BLaER1 (cell line): ENCODE measurements around the gene PLD1.
A peak's percentile ranks its signal among the peaks of the same experiment; 100 is the strongest.

Experiments used
- H3K27ac ChIP-seq: shearing (Covaris generic); formaldehyde crosslinking; 2 replicates; pipeline ENCODE4 v1.8.1; 2022
- H3K27me3 ChIP-seq: shearing (Covaris generic); formaldehyde crosslinking; 2 replicates; pipeline ENCODE4 v1.8.1; 2022
- H3K36me3 ChIP-seq: shearing (Covaris generic); formaldehyde crosslinking; 2 replicates; pipeline ENCODE4 v1.8.1; 2022
- H3K4me1 ChIP-seq: shearing (Covaris generic); formaldehyde crosslinking; 2 replicates; pipeline ENCODE4 v1.8.1; 2022
- H3K4me2 ChIP-seq: shearing (Covaris generic); formaldehyde crosslinking; 2 replicates; pipeline ENCODE4 v1.8.1; 2022
- H3K4me3 ChIP-seq: shearing (Covaris generic); formaldehyde crosslinking; 2 replicates; pipeline ENCODE4 v1.8.1; 2022
- H3K9ac ChIP-seq: shearing (Covaris generic); formaldehyde crosslinking; 2 replicates; pipeline ENCODE4 v1.8.1; 2022
- H3K9me3 ChIP-seq: shearing (Covaris generic); formaldehyde crosslinking; 2 replicates; pipeline ENCODE4 v1.8.1; 2022
- H4K20me1 ChIP-seq: shearing (Covaris generic); formaldehyde crosslinking; 2 replicates; pipeline ENCODE4 v1.8.1; 2022
- Cebpa-rat ChIP-seq: shearing (Covaris generic); IDR thresholded peaks from 2 replicates; pipeline ENCODE4 v1.8.1; 2022

Gene PLD1

DNA sequence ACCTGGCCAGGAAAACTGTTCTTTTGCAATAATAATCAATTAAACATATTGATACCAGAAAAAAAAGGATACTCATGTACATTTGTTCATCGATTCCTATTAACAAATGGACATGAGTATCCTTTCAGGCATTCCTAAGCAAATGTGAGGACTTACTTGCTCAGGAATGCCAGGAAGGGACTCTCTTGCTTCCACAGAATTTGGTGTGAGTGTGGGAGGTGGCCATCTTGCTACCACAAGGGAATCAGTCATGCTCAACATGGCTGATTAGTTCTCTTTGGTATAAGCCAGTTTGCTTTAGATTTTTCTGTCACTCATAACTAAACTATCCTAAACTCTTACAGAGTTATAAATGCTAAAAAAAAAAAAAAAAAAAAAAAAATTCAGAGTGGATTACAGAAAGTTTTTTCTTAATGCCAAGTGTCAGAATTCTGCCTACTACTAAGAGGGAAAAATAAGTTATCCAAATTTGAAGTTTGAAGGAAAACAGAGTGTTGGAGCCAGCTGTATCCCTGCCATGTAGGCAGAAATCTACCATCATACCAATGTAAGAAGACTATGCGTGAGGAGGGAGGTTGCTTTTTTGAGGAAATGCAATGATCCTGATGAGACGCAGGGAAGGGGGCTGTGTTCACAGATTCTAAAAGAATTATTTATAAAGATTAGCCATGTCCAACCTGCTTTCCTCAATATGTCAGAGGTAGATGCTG, 98.7 kb downstream of the PLD1 start:
- H3K9ac ChIP-seq = no peak overlapping the region
- TF ChIP-seq Cebpa-rat = no peak
- H3K36me3 ChIP-seq = peaks cover 3% of the 10 kb centered on the region; the same call in 1 of the 2 replicates
- peaks cover 21% of the 10 kb centered on the region; the same call in 1 of the 2 replicates for H3K9me3 ChIP-seq
- no peaks in the 10 kb centered on the region for H4K20me1 ChIP-seq
- no peaks in the 10 kb centered on the region for H3K4me1 ChIP-seq
- no peak overlapping the region for H3K27ac ChIP-seq
- no peak overlapping the region for H3K4me2 ChIP-seq
- no peaks in the 10 kb centered on the region for H3K27me3 ChIP-seq
- no peak overlapping the region for H3K4me3 ChIP-seq

- Histone ChIP-seq H3K4me3 (no peak overlapping the region), H4K20me1 (no peaks in the 10 kb centered on the region), H3K4me2 (no peak overlapping the region), H3K9me3 (peaks cover 13% of the 10 kb centered on the region; the same call in 1 of the 2 replicates), H3K9ac (no peak overlapping the region), H3K36me3 (peaks cover 3% of the 10 kb centered on the region; the same call in 1 of the 2 replicates), H3K27me3 (no peaks in the 10 kb centered on the region), H3K27ac (no peak overlapping the region), H3K4me1 (no peaks in the 10 kb centered on the region)
- no peak for TF ChIP-seq Cebpa-rat
Measured at GRCh38 chr3:171710359-171710758, 99.9 kb downstream of the PLD1 start.

- no peak overlapping the region for H3K9ac ChIP-seq
- H4K20me1 ChIP-seq = no peaks in the 10 kb centered on the region
- H3K36me3 ChIP-seq = no peaks in the 10 kb centered on the region
- no peak for TF ChIP-seq Cebpa-rat
- H3K4me1 ChIP-seq = peaks cover 13% of the 10 kb centered on the region
- H3K4me3 ChIP-seq = no peak overlapping the region
- H3K27ac ChIP-seq = no peak overlapping the region
- H3K27me3 ChIP-seq = no peaks in the 10 kb centered on the region
- peaks cover 7% of the 10 kb centered on the region for H3K9me3 ChIP-seq
- H3K4me2 ChIP-seq = no peak overlapping the region
Measured at GRCh38 chr3:171704814-171705213, 105.5 kb downstream of the PLD1 start.

GRCh38 chr3:171704002-171704401, 106.3 kb downstream of the PLD1 start:
- H3K27me3 ChIP-seq = no peaks in the 10 kb centered on the region
- no peak for TF ChIP-seq Cebpa-rat
- no peak overlapping the region for H3K27ac ChIP-seq
- no peak overlapping the region for H3K4me2 ChIP-seq
- no peaks in the 10 kb centered on the region for H3K36me3 ChIP-seq
- H3K9me3 ChIP-seq = peaks cover 7% of the 10 kb centered on the region
- H3K4me3 ChIP-seq = no peak overlapping the region
- no peaks in the 10 kb centered on the region for H4K20me1 ChIP-seq
- peaks cover 13% of the 10 kb centered on the region for H3K4me1 ChIP-seq
- H3K9ac ChIP-seq = no peak overlapping the region

- Histone ChIP-seq H3K27ac (no peak overlapping the region), H3K4me3 (no peak overlapping the region), H3K4me1 (peaks cover 13% of the 10 kb centered on the region), H3K4me2 (no peak overlapping the region), H3K36me3 (no peaks in the 10 kb centered on the region), H3K27me3 (no peaks in the 10 kb centered on the region), H3K9me3 (peaks cover 7% of the 10 kb centered on the region), H4K20me1 (no peaks in the 10 kb centered on the region), H3K9ac (no peak overlapping the region)
- no peak for TF ChIP-seq Cebpa-rat
Measured at GRCh38 chr3:171703144-171703543, 107.1 kb downstream of the PLD1 start.

- no peaks in the 10 kb centered on the region for H3K36me3 ChIP-seq
- H3K4me2 ChIP-seq = peak overlapping the region; percentile 31
- no peak overlapping the region for H3K9ac ChIP-seq
- H3K9me3 ChIP-seq = peaks cover 7% of the 10 kb centered on the region
- no peak overlapping the region for H3K4me3 ChIP-seq
- no peaks in the 10 kb centered on the region for H3K27me3 ChIP-seq
- no peaks in the 10 kb centered on the region for H4K20me1 ChIP-seq
- H3K27ac ChIP-seq = 0 out of 2 replicates have a peak overlapping the region, but pooled peaks have one; percentile 3
- no peak for TF ChIP-seq Cebpa-rat
- peaks cover 13% of the 10 kb centered on the region for H3K4me1 ChIP-seq
Measured at GRCh38 chr3:171700653-171701052, 109.6 kb downstream of the PLD1 start.

DNA sequence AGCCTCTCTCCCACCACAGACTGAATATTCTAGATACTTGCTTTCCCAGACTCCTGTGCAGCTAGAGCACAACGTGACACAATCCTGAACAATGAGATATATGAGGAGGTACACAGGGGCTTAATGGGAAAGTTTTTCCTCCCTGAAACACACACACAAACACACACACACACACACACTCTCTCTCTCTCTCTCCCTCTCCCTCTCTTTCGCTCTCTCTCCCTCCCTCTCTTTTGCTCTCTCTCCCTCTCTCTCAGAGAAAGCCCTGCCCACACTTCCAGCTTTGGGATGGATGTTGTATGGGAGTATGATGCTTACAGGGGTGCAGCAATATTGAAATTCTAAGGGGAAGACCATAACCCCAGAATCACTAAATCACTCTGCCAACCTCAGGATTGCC, 110.1 kb downstream of the PLD1 start:
- H3K9me3 ChIP-seq = peaks cover 7% of the 10 kb centered on the region
- H3K4me2 ChIP-seq = peak overlapping the region; percentile 31; the same call in 1 of the 2 replicates
- no peak overlapping the region for H3K9ac ChIP-seq
- H3K27ac ChIP-seq = no peak overlapping the region
- H3K36me3 ChIP-seq = no peaks in the 10 kb centered on the region
- TF ChIP-seq Cebpa-rat = no peak
- H3K4me3 ChIP-seq = no peak overlapping the region
- no peaks in the 10 kb centered on the region for H4K20me1 ChIP-seq
- H3K4me1 ChIP-seq = peaks cover 16% of the 10 kb centered on the region
- H3K27me3 ChIP-seq = no peaks in the 10 kb centered on the region

DNA sequence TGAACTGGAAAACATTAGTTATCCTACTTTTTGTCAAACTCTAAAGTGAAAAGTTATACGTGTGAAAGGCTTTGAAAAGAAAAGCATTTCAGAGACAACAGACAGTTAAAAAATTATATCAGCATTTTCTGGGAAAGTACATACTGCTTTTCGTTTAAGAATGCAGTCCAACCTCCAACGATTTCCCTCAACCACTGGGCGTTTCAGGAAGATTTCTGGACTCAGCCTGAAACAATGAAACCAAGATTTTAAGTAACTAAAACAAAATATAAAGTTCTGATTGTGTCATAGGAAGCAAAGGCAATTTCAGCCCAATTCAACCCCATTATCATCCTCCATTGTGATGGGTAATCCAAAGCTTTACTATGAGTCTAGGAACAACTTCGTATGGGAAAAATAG, 110.7 kb downstream of the PLD1 start:
- Histone ChIP-seq H3K4me3 (no peak overlapping the region), H3K27me3 (no peaks in the 10 kb centered on the region), H4K20me1 (no peaks in the 10 kb centered on the region), H3K27ac (no peak overlapping the region), H3K36me3 (no peaks in the 10 kb centered on the region), H3K9me3 (peaks cover 7% of the 10 kb centered on the region), H3K9ac (no peak overlapping the region), H3K4me2 (no peak overlapping the region), H3K4me1 (peaks cover 19% of the 10 kb centered on the region)
- no peak for TF ChIP-seq Cebpa-rat

DNA sequence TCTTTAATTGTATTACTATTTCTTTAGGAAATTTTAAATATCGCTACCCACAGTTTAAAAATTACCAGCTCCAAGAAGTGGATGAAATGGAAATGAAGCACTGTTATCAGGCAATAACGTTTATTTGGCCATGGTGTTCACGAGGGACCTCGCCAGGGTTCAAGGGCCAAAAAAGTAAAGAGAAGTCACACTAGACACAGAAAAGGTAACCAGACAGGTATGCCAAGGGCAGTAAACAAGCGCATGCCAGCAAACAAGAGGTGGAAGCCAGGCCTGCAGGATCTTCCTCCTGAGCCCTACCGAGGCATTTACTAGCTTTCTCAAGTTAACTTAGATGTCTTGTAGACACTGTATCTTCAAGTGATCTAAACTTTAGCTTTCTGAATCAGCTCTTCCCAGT, 113.5 kb downstream of the PLD1 start:
- Histone ChIP-seq H3K9me3 (no peaks in the 10 kb centered on the region), H3K4me2 (no peak overlapping the region), H3K36me3 (no peaks in the 10 kb centered on the region), H3K27ac (no peak overlapping the region), H3K4me1 (peaks cover 19% of the 10 kb centered on the region), H3K27me3 (no peaks in the 10 kb centered on the region), H4K20me1 (no peaks in the 10 kb centered on the region), H3K9ac (no peak overlapping the region), H3K4me3 (no peak overlapping the region)
- TF ChIP-seq Cebpa-rat = no peak

- no peak for TF ChIP-seq Cebpa-rat
- Histone ChIP-seq H4K20me1 (no peaks in the 10 kb centered on the region), H3K9me3 (no peaks in the 10 kb centered on the region), H3K27ac (no peak overlapping the region), H3K4me2 (0 out of 2 replicates have a peak overlapping the region, but pooled peaks have one; percentile 19), H3K27me3 (no peaks in the 10 kb centered on the region), H3K9ac (no peak overlapping the region), H3K36me3 (no peaks in the 10 kb centered on the region), H3K4me3 (no peak overlapping the region), H3K4me1 (peaks cover 12% of the 10 kb centered on the region)
Measured at GRCh38 chr3:171695426-171695825, 114.9 kb downstream of the PLD1 start.
